Right cardiac atrium (tissue), 5 donors: ENCODE measurements around the gene ADGRV1. TPM values are rescaled to one million over a fixed set of nuclear protein-coding genes. Genes with fewer than 3 reads are reported as not detected.
A peak's percentile ranks its signal among the peaks of the same experiment; 100 is the strongest.

Experiments used
- ATAC-seq, 2 donors: fragments of 200-7000 bp; cut with Tn5 transposase; one replicate each; pipeline versions ENCODE4 v1.8.0 to v1.9.1; 2020; ENCODE audit warnings: moderate library complexity in 2 of 2, mild to moderate bottlenecking in 1 of 2
- DNase-seq, 3 donors: peaks; one replicate each; pipeline ENCODE4 v3.0.0-alpha.2; 2020
- H3K27ac ChIP-seq: one replicate; pipeline ENCODE4 v1.5.1; 2013; ENCODE audit warnings: mild to moderate bottlenecking, low read length, control low read depth, moderate library complexity
- H3K27me3 ChIP-seq: one replicate; pipeline ENCODE4 v1.6.1; 2013; ENCODE audit not compliant: control insufficient read depth, insufficient read depth
- H3K4me1 ChIP-seq: one replicate; pipeline ENCODE4 v1.6.1; 2013; ENCODE audit warnings: low read length; ENCODE audit not compliant: control insufficient read depth, insufficient read depth
- H3K4me3 ChIP-seq: one replicate; pipeline ENCODE4 v1.5.1; 2013; ENCODE audit warnings: low read length, control low read depth
- H3K9me3 ChIP-seq: one replicate; pipeline ENCODE4 v1.6.1; 2013; ENCODE audit warnings: low read length; ENCODE audit not compliant: control insufficient read depth
- WGBS: extraction: QIAGEN DNeasy Blood & Tissue Kit; methylation state at CpG from one replicate; pipeline ENCODE4 v1.1.7; 2013; 5-methylcytosine and 5-hydroxymethylcytosine counted together
- intact Hi-C, 4 donors: fragments of 100-400 bp; cut with DNase I; formaldehyde crosslinking; loops; one replicate each; pipeline versions ENCODE4 v1.11.0 to v1.14.0; 2022 to 2023
- polyA plus RNA-seq: library from polyadenylated mRNA; stranded (reverse); fragments of 200-250 nt; gene quantifications from one replicate; pipeline ENCODE4 v1.2.3, GENCODE V29; 2013
- total RNA-seq, 4 donors: library from RNA; stranded (reverse); fragmentation: NEBNext Ultra II Directional; extraction: Animal tissue kit (Norgen Biotek cat#: 25700); gene quantifications; one replicate each; pipeline ENCODE4 v1.2.1, GENCODE V29; 2021
- donor health status: healthy with polysubstance abuse.
- donor health status: DM: no; HTN: yes; CAD: no.
- donor health status: DM: no; HTN: no; CAD: no.
- donor health status: DM: no; HTN: yes; CAD: no; lungs with severe emphysema.
- donor health status: DM: yes; HTN: yes; CAD: no.

ADGRV1 gene
- total and polyA plus RNA-seq, 5 donors, result 0.05 to 1.1 (median 0.37) TPM

GRCh38 chr5:91146905-91147600 lies 588.5 kb downstream of the ADGRV1 start:
- WGBS, result 92% methylated on average over 4 of the region's 4 CpGs
- intact Hi-C loops, result no loop called here
- no peak for ATAC-seq

GRCh38 chr5:91150234-91150633 lies 591.6 kb downstream of the ADGRV1 start:
- ATAC-seq (no peak), DNase-seq (no peak)
- Histone ChIP-seq H3K27me3 (no peaks in the 10 kb centered on the region), H3K4me3 (no peak overlapping the region), H3K9me3 (no peaks in the 10 kb centered on the region), H3K27ac (no peak overlapping the region), H3K4me1 (no peaks in the 10 kb centered on the region)
- intact Hi-C loops, result no loop called here
- 79% methylated on average over 1 of the region's 1 CpG for WGBS

More at GRCh38 chr5:91146905-91147600, 588.5 kb downstream of the ADGRV1 start:
- no peaks in the 10 kb centered on the region for H3K4me1 ChIP-seq
- no peaks in the 10 kb centered on the region for H3K27me3 ChIP-seq
- DNase-seq, result peak in 2 of 3 donors; percentile 17 to 18
- H3K9me3 ChIP-seq, result no peaks in the 10 kb centered on the region
- H3K4me3 ChIP-seq, result no peak overlapping the region
- H3K27ac ChIP-seq, result no peak overlapping the region

GRCh38 chr5:91150636-91151035 lies 592.0 kb downstream of the ADGRV1 start:
- DNase-seq (no peak), ATAC-seq (no peak)
- intact Hi-C loops, result no loop called here
- H3K9me3 ChIP-seq, result no peaks in the 10 kb centered on the region
- no peak overlapping the region for H3K27ac ChIP-seq
- no peaks in the 10 kb centered on the region for H3K4me1 ChIP-seq
- no peaks in the 10 kb centered on the region for H3K27me3 ChIP-seq
- no peak overlapping the region for H3K4me3 ChIP-seq

GRCh38 chr5:91151947-91152346 lies 593.4 kb downstream of the ADGRV1 start:
- H3K4me1 ChIP-seq, result no peaks in the 10 kb centered on the region
- 36% methylated on average over 2 of the region's 2 CpGs for WGBS
- H3K9me3 ChIP-seq, result no peaks in the 10 kb centered on the region
- ATAC-seq (peak; percentile 93 to 94), DNase-seq (peak; percentile 57 to 81 (median 66))
- no peak overlapping the region for H3K4me3 ChIP-seq
- no peak overlapping the region for H3K27ac ChIP-seq
- intact Hi-C loops, result no loop called here
- no peaks in the 10 kb centered on the region for H3K27me3 ChIP-seq

- Histone ChIP-seq H3K27me3 (no peaks in the 10 kb centered on the region), H3K27ac (no peak overlapping the region), H3K4me1 (no peaks in the 10 kb centered on the region), H3K4me3 (no peak overlapping the region), H3K9me3 (no peaks in the 10 kb centered on the region)
- no peak for DNase-seq
- 99% methylated on average over 9 of the region's 9 CpGs for WGBS
- intact Hi-C loops, result no loop called here
- no peak for ATAC-seq
Observed at GRCh38 chr5:91154338-91154737, 595.7 kb downstream of the ADGRV1 start.

- intact Hi-C loops, result no loop called here
- no peak for ATAC-seq
Observed at GRCh38 chr5:91155274-91155673, 596.7 kb downstream of the ADGRV1 start.

GRCh38 chr5:91156242-91156641 lies 597.6 kb downstream of the ADGRV1 start:
- no peak for ATAC-seq
- Histone ChIP-seq H3K4me1 (no peaks in the 10 kb centered on the region), H3K4me3 (no peak overlapping the region), H3K9me3 (no peaks in the 10 kb centered on the region), H3K27ac (no peak overlapping the region), H3K27me3 (no peaks in the 10 kb centered on the region)
- no peak for DNase-seq
- intact Hi-C loops, result no loop called here
- 55% methylated on average over 1 of the region's 1 CpG for WGBS

More at GRCh38 chr5:91155274-91155673, 596.7 kb downstream of the ADGRV1 start:
- Histone ChIP-seq H3K27ac (no peak overlapping the region), H3K27me3 (no peaks in the 10 kb centered on the region), H3K4me1 (no peaks in the 10 kb centered on the region), H3K9me3 (no peaks in the 10 kb centered on the region), H3K4me3 (no peak overlapping the region)
- 81% methylated on average over 3 of the region's 3 CpGs for WGBS
- DNase-seq, result no peak

GRCh38 chr5:91158011-91158410 lies 599.4 kb downstream of the ADGRV1 start:
- Histone ChIP-seq H3K4me3 (no peak overlapping the region), H3K9me3 (no peaks in the 10 kb centered on the region), H3K27me3 (no peaks in the 10 kb centered on the region), H3K27ac (no peak overlapping the region), H3K4me1 (peaks cover 6% of the 10 kb centered on the region)
- intact Hi-C loops, result no loop called here
- WGBS, result 92% methylated on average over 1 of the region's 1 CpG
- DNase-seq (no peak), ATAC-seq (no peak)

GRCh38 chr5:91159647-91160046 lies 601.0 kb downstream of the ADGRV1 start:
- H3K4me3 ChIP-seq, result no peak overlapping the region
- peaks cover 6% of the 10 kb centered on the region for H3K4me1 ChIP-seq
- ATAC-seq, result no peak
- 90% methylated on average over 1 of the region's 1 CpG for WGBS
- DNase-seq, result no peak
- no peak overlapping the region for H3K27ac ChIP-seq
- no peaks in the 10 kb centered on the region for H3K27me3 ChIP-seq
- intact Hi-C loops, result no loop called here
- no peaks in the 10 kb centered on the region for H3K9me3 ChIP-seq

- no peak for ATAC-seq
- 97% methylated on average over 5 of the region's 5 CpGs for WGBS
- no peak for DNase-seq
- Histone ChIP-seq H3K27me3 (no peaks in the 10 kb centered on the region), H3K27ac (no peak overlapping the region), H3K4me1 (peaks cover 6% of the 10 kb centered on the region), H3K9me3 (no peaks in the 10 kb centered on the region), H3K4me3 (no peak overlapping the region)
- intact Hi-C loops, result no loop called here
Observed at GRCh38 chr5:91160714-91161285, 602.2 kb downstream of the ADGRV1 start.

GRCh38 chr5:91162534-91163381 lies 604.2 kb downstream of the ADGRV1 start:
- peaks cover 6% of the 10 kb centered on the region for H3K4me1 ChIP-seq
- 49% methylated on average over 6 of the region's 6 CpGs for WGBS
- no peaks in the 10 kb centered on the region for H3K27me3 ChIP-seq
- peak overlapping the region; percentile 59 for H3K27ac ChIP-seq
- no peaks in the 10 kb centered on the region for H3K9me3 ChIP-seq
- intact Hi-C loops, result no loop called here
- DNase-seq (peak in 2 of 3 donors; percentile 57 to 71), ATAC-seq (peak; percentile 94 to 98)
- no peak overlapping the region for H3K4me3 ChIP-seq
